HepG2 (cell line): ENCODE results near the gene RGS10.

Experiments used
- CTCF ChIP-seq: sonication (generic); formaldehyde crosslinking; IDR thresholded peaks from 2 replicates; pipeline ENCODE4 v1.5.0; 2020; ENCODE audit warnings: mild to moderate bottlenecking, missing genetic modification reagents, moderate library complexity
- FOSL1 ChIP-seq: sonication (generic); formaldehyde crosslinking; IDR thresholded peaks from 2 replicates; pipeline ENCODE4 v1.9.0; 2021; ENCODE audit warnings: missing genetic modification reagents, borderline replicate concordance
- HMG20A ChIP-seq: IDR thresholded peaks from 2 replicates; pipeline ENCODE4 v1.6.1; 2016; ENCODE audit warnings: borderline replicate concordance
- POLR2A ChIP-seq, 2 experiments: IDR thresholded peaks; 2 replicates each; pipeline ENCODE4 v1.6.1; 2011; ENCODE audit warnings: low read depth in 2 of 2, low read length in 2 of 2, mild to moderate bottlenecking in 1 of 2, moderate library complexity in 1 of 2; ENCODE audit not compliant: insufficient read depth in 1 of 2
- RBM39 ChIP-seq: fragments of 200-400 bp; formaldehyde crosslinking; IDR thresholded peaks from one replicate; pipeline ENCODE4 v1.6.1; 2018; ENCODE audit warnings: antibody characterized with exemption, mild to moderate bottlenecking, low read depth, low read length; ENCODE audit not compliant: poor library complexity, severe bottlenecking
- SIN3A ChIP-seq: IDR thresholded peaks from 2 replicates; pipeline ENCODE4 v1.6.1; 2011; ENCODE audit warnings: low read depth, mild to moderate bottlenecking, control low read depth, low read length, borderline replicate concordance
- TF ChIP-seq, protein P1 (sequence below): sonication (generic); formaldehyde crosslinking; IDR thresholded peaks from 2 replicates; pipeline ENCODE4 v1.4.0; 2020; ENCODE audit warnings: missing genetic modification reagents

DNA sequence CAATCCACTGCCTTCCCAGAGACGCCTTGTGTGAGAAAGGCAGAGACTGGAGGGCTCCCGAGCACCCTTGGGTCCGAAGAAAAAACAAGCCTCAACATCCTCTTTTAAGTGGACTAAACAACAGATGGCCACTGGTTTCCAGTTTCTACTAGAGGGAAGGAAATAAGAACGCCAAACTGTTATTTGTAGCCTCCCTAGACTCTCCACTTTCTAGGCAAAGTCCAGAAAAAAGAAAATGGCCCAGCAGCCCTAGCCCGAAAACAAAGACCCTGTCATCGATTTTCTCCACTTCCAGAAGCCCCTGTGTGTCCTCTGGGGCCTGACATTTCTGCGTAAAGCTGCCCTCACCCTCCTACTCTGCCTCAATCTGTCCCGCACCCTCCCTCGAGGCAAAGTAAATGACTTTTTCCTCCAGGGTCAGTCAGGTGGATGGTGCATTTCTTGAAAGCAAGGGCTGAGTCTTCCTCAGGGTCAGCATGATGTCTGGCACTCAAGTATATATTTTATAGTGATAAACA lies 6.0 kb downstream of the RGS10 start:
- TF ChIP-seq HMG20A (CRISPR knock-in tag) (no peak), FOSL1 (CRISPR knock-in tag) (no peak), SIN3A (no peak), POLR2A (IDR thresholded peaks at IDR 0.05; ENCODE audit: insufficient read depth in 1 of 2, low read depth in 2 of 2, low read length in 2 of 2) (no peak), CTCF (no peak), RBM39 (no peak)
- TF ChIP-seq, protein P1, sequence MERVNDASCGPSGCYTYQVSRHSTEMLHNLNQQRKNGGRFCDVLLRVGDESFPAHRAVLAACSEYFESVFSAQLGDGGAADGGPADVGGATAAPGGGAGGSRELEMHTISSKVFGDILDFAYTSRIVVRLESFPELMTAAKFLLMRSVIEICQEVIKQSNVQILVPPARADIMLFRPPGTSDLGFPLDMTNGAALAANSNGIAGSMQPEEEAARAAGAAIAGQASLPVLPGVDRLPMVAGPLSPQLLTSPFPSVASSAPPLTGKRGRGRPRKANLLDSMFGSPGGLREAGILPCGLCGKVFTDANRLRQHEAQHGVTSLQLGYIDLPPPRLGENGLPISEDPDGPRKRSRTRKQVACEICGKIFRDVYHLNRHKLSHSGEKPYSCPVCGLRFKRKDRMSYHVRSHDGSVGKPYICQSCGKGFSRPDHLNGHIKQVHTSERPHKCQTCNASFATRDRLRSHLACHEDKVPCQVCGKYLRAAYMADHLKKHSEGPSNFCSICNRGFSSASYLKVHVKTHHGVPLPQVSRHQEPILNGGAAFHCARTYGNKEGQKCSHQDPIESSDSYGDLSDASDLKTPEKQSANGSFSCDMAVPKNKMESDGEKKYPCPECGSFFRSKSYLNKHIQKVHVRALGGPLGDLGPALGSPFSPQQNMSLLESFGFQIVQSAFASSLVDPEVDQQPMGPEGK, result no peak
